Caki2 (cell line): ENCODE data around the gene NDOR1. TPM values are rescaled to one million over a fixed set of nuclear protein-coding genes. Genes with fewer than 3 reads are reported as not detected.

Experiments
- DNase-seq: peaks from one replicate; pipeline ENCODE4 v3.0.0-alpha.2; 2015; ENCODE audit warnings: low read depth
- in situ Hi-C: cut with HindIII; loops from 2 replicates; pipeline ENCODE4 v1.10.0; 2016; ENCODE audit warnings: low sequenced_read_pairs, low pct_unique_long_range_greater_than_20kb, mixed read lengths
- total RNA-seq: library from RNA; depleted of rRNA; stranded (reverse); fragments of >200 nt; shearing (Covaris generic); gene quantifications from 2 replicates; pipeline ENCODE4 v1.2.3, GENCODE V29; 2014; ENCODE audit warnings: low replicate concordance

Gene NDOR1
- total RNA-seq, 1 experiment from 2014 or later: 8.1 TPM

GRCh38 chr9:137224830-137225694 lies 19.6 kb downstream of the NDOR1 start, which contains the start of gene CYSRT1:
CYSRT1 (plus strand) TSS chr9:137225174; CDS start chr9:137225622, 448 bp downstream.
- in situ Hi-C loops: no loop called here
- no peak for DNase-seq

- DNase-seq: no peak
- in situ Hi-C loops: no loop called here
Observed at GRCh38 chr9:137225699-137226331, 20.3 kb downstream of the NDOR1 start.

GRCh38 chr9:137226338-137227053 lies 21.0 kb downstream of the NDOR1 start:
- in situ Hi-C loops: no loop called here
- DNase-seq: peak; percentile 80

GRCh38 chr9:137227054-137227852 lies 21.8 kb downstream of the NDOR1 start, which contains the start of gene RNF224:
RNF224 (plus strand) TSS chr9:137227502; CDS start chr9:137228336, 834 bp downstream.
- peak; percentile 78 for DNase-seq
- in situ Hi-C loops: no loop called here

GRCh38 chr9:137227853-137228505 lies 22.5 kb downstream of the NDOR1 start:
- in situ Hi-C loops: no loop called here

GRCh38 chr9:137228506-137228967 lies 23.0 kb downstream of the NDOR1 start:
- no peak for DNase-seq
- in situ Hi-C loops: no loop called here

More at GRCh38 chr9:137227853-137228505, 22.5 kb downstream of the NDOR1 start:
- no peak for DNase-seq

GRCh38 chr9:137228968-137229896 lies 23.7 kb downstream of the NDOR1 start:
- in situ Hi-C loops: no loop called here
- DNase-seq: no peak

- DNase-seq: no peak
- in situ Hi-C loops: no loop called here
Observed at GRCh38 chr9:137229903-137230704, 24.6 kb downstream of the NDOR1 start.

GRCh38 chr9:137230705-137231371 lies 25.3 kb downstream of the NDOR1 start, which contains the start of gene SLC34A3:
SLC34A3 (plus strand) TSS chr9:137230901; CDS start chr9:137231703, 802 bp downstream.
- in situ Hi-C loops: no loop called here
- no peak for DNase-seq

- in situ Hi-C loops: no loop called here
Observed at GRCh38 chr9:137231372-137232039, 26.0 kb downstream of the NDOR1 start.

GRCh38 chr9:137232101-137232500 lies 26.6 kb downstream of the NDOR1 start:
- no peak for DNase-seq
- in situ Hi-C loops: no loop called here

More at GRCh38 chr9:137231372-137232039, 26.0 kb downstream of the NDOR1 start:
- DNase-seq: no peak

GRCh38 chr9:137232510-137232909 lies 27.0 kb downstream of the NDOR1 start:
- in situ Hi-C loops: no loop called here
- no peak for DNase-seq

GRCh38 chr9:137233143-137233980 lies 27.9 kb downstream of the NDOR1 start:
- DNase-seq: no peak
- in situ Hi-C loops: no loop called here
